PFSK-1 (cell line): ENCODE results near the gene H2BK1.

Experiments
- FOXP2 ChIP-seq: optimal IDR thresholded peaks from 2 replicates; pipeline ENCODE3; 2011; ENCODE audit warnings: borderline replicate concordance, control low read depth, inconsistent platforms; ENCODE audit not compliant: insufficient read depth; ENCODE audit errors: extremely low read length, extremely low read depth
- POLR2AphosphoS5 ChIP-seq: IDR thresholded peaks from 2 replicates; pipeline ENCODE4 v1.6.1; 2012; ENCODE audit warnings: low read depth, mild to moderate bottlenecking, control low read depth, low read length, moderate library complexity
- SIN3A ChIP-seq: IDR thresholded peaks from 2 replicates; pipeline ENCODE4 v1.6.1; 2012; ENCODE audit warnings: mild to moderate bottlenecking, low read length, moderate library complexity, borderline replicate concordance; ENCODE audit not compliant: insufficient read depth
- TAF1 ChIP-seq: IDR thresholded peaks from 2 replicates; pipeline ENCODE4 v1.6.1; 2012; ENCODE audit warnings: low read length, control low read depth, borderline replicate concordance; ENCODE audit not compliant: insufficient read depth
- TF ChIP-seq, protein P1 (sequence below), 2 experiments: IDR thresholded peaks; 2 replicates each; pipeline versions ENCODE4 v1.6.1 to v1.8.0; 2011 to 2012; ENCODE audit warnings: low read depth in 2 of 2, low read length in 2 of 2, control low read depth in 1 of 2, inconsistent platforms in 1 of 2, mild to moderate bottlenecking in 1 of 2, moderate library complexity in 1 of 2; ENCODE audit not compliant: insufficient read depth in 1 of 2

The H2BK1 gene

DNA sequence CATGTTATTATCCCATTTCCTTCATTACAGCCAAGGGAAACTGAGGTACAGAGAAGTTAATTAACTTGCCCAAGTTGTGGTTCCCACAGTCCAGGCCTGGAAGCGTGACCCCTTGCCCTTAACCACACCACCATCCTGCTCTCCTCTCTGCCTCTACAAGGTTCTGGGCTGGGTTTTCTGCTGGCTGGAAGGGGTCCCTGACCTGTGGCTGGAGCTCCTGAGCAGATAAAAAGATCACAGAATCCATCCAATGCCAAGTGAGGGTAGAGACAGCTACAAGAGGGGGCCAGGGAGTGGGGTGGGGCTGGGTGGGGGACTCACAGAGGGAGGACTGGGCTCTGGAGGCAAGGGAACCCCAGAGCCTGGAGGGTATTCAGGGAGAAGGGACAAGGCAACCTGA lies 33.0 kb downstream of the H2BK1 start:
- TF ChIP-seq SIN3A (no peak), FOXP2 (no peak), POLR2AphosphoS5 (no peak), TAF1 (no peak)
- TF ChIP-seq, protein P1, sequence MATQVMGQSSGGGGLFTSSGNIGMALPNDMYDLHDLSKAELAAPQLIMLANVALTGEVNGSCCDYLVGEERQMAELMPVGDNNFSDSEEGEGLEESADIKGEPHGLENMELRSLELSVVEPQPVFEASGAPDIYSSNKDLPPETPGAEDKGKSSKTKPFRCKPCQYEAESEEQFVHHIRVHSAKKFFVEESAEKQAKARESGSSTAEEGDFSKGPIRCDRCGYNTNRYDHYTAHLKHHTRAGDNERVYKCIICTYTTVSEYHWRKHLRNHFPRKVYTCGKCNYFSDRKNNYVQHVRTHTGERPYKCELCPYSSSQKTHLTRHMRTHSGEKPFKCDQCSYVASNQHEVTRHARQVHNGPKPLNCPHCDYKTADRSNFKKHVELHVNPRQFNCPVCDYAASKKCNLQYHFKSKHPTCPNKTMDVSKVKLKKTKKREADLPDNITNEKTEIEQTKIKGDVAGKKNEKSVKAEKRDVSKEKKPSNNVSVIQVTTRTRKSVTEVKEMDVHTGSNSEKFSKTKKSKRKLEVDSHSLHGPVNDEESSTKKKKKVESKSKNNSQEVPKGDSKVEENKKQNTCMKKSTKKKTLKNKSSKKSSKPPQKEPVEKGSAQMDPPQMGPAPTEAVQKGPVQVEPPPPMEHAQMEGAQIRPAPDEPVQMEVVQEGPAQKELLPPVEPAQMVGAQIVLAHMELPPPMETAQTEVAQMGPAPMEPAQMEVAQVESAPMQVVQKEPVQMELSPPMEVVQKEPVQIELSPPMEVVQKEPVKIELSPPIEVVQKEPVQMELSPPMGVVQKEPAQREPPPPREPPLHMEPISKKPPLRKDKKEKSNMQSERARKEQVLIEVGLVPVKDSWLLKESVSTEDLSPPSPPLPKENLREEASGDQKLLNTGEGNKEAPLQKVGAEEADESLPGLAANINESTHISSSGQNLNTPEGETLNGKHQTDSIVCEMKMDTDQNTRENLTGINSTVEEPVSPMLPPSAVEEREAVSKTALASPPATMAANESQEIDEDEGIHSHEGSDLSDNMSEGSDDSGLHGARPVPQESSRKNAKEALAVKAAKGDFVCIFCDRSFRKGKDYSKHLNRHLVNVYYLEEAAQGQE (IDR thresholded peaks at IDR 0.05; ENCODE audit: insufficient read depth in 1 of 2, low read depth in 2 of 2, low read length in 2 of 2), result no peak

DNA sequence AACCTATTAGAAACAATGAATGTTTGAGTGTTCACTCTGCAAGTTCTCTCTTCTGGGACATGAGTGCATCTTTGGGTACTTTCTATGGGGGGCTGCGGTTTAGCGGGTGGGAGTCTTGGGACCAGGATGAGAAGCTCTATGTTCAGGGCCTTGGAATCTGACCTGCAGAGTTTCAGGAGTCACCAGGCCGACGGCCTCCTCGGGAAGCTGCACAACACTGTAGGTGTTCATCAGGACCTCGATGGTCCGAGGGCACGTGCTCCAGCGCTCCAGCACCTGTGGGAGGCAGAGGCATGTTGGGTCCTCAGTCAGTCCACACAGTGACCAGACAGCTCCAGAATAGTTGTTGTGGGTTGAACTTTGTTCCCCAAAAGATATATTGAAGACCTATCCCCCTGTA lies 33.9 kb downstream of the H2BK1 start:
- no peak for TF ChIP-seq FOXP2
- no peak for TF ChIP-seq POLR2AphosphoS5
- TF ChIP-seq TAF1, result no peak
- no peak for TF ChIP-seq SIN3A
- TF ChIP-seq, protein P1 (IDR thresholded peaks at IDR 0.05; ENCODE audit: insufficient read depth in 1 of 2, low read depth in 2 of 2, low read length in 2 of 2), result no peak

DNA sequence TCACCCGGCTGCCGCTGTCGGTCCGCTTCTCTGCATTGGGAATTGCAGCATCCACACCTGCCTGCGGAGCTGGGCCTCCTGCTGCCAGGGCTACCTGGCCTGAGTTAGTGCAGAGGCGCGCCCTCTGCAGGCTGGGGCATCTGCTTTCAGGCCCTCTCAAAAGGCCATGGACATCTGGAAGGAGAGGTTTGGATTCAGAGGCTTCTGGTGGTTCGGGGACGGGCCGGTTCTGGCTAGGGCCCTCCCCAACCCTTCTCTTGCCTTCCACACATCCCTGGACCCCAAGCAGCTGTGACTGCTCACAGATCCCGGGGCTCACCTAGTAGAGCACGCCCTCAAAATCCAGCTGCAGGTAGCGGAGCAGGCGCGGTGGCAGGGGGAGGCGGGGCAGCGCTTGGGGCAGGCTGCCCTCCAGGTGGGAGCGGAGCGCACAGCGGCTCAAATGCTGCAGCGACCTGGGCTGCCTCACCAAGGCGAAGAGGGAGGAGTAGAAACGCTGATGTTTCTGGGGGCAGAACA lies 34.4 kb downstream of the H2BK1 start:
- TF ChIP-seq FOXP2, result no peak
- TF ChIP-seq, protein P1 (IDR thresholded peaks at IDR 0.05; ENCODE audit: insufficient read depth in 1 of 2, low read depth in 2 of 2, low read length in 2 of 2), result no peak
- no peak for TF ChIP-seq TAF1
- no peak for TF ChIP-seq POLR2AphosphoS5
- no peak for TF ChIP-seq SIN3A

DNA sequence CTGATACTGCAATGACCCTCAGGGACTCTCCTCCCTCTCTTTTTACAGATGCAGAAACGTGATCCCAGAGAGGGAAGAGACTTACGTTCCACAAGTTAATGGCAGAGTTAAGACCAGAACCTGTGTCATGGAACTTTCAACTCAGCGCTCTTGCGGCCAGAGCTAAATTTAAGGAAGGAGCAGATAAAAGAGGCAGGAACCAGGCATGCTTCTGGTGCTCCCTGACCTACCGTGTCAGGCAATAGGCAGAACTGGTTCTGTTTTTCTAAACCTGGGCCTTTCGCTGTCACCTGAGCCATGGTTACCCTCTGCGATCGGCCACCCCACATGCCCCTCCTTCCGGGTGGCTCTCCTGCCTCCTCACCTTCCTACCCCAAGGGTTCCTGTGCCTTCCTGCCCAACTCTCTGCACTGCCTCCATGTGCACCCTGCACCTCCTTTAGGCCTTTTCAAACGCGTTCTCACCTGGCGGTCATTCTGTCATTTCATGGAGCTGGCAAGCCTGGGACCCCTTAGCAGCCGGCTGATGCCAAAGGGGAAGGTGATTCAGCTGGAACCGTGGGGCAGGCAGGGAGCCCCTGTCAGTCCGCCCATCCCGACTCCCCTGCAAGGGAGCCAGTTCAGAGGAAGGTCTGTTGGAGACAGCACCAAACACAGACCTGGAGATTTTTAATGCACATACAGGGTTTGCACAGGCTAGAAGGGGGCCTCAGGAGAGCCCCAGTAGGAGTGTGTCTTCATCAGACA lies 35.1 kb downstream of the H2BK1 start:
- TF ChIP-seq SIN3A (no peak), FOXP2 (no peak), POLR2AphosphoS5 (no peak), TAF1 (no peak)
- TF ChIP-seq, protein P1 (IDR thresholded peaks at IDR 0.05; ENCODE audit: insufficient read depth in 1 of 2, low read depth in 2 of 2, low read length in 2 of 2), result no peak
